Naive thymus-derived CD4-positive, alpha-beta T cell (primary cell): ENCODE data around the gene MAT2A. TPM values are rescaled to one million over a fixed set of nuclear protein-coding genes. Genes with fewer than 3 reads are reported as not detected.
A peak's percentile ranks its signal among the peaks of the same experiment; 100 is the strongest.
"Not testable (repeated sequence)": the region's sequence is repeated elsewhere in the genome, so short reads cannot be mapped to it uniquely, and the experiment has no call there.

ENCODE experiments used
- ATAC-seq: fragments of 150-1000 bp; cut with Tn5 transposase; 2 replicates; pipeline ENCODE4 v1.10.0; 2021; ENCODE audit warnings: mild to moderate bottlenecking, moderate library complexity
- CTCF ChIA-PET: fragments of 350-600 bp; sonication (Branson Sonifier 250); formaldehyde crosslinking; loops from one replicate; lab custom pipeline; 2021; ENCODE audit warnings: antibody characterized with exemption; lab: Charles Lee
- POLR2A ChIA-PET: fragments of 350-600 bp; sonication (Branson Sonifier 250); formaldehyde crosslinking; loops from one replicate; lab custom pipeline; 2021; ENCODE audit warnings: antibody characterized with exemption, inconsistent platforms; lab: Charles Lee
- DNase-seq, 9 donors: peaks; one replicate each; pipeline versions ENCODE4 v3.0.0 to v3.0.0-alpha.2; 2020 to 2022; ENCODE audit warnings: mixed read lengths in 1 of 9
- H3K27ac ChIP-seq: one replicate; pipeline ENCODE4 v1.7.0; 2013; ENCODE audit warnings: mild to moderate bottlenecking, low read depth, low read length, moderate library complexity
- H3K27me3 ChIP-seq, 2 donors: one replicate each; pipeline ENCODE4 v1.7.0; 2013; ENCODE audit warnings: low read length in 2 of 2, mild to moderate bottlenecking in 2 of 2, moderate library complexity in 2 of 2; ENCODE audit not compliant: control insufficient read depth in 2 of 2, insufficient read depth in 2 of 2
- H3K36me3 ChIP-seq, 3 experiments: 1 replicate in 2 of 3; 2 replicates in 1 of 3; pipeline ENCODE4 v1.7.0; 2013; ENCODE audit warnings: low read length in 3 of 3, mild to moderate bottlenecking in 3 of 3, moderate library complexity in 1 of 3; ENCODE audit not compliant: insufficient read depth in 3 of 3, control insufficient read depth in 2 of 3
- H3K4me1 ChIP-seq, 2 donors: one replicate each; pipeline ENCODE4 v1.7.0; 2013; ENCODE audit warnings: low read length in 2 of 2, mild to moderate bottlenecking in 2 of 2, moderate library complexity in 1 of 2; ENCODE audit not compliant: control insufficient read depth in 2 of 2, insufficient read depth in 2 of 2
- H3K4me3 ChIP-seq: 2 replicates; pipeline ENCODE4 v1.7.0; 2013; ENCODE audit warnings: mild to moderate bottlenecking, low read length
- H3K9me3 ChIP-seq, 3 experiments: 1 replicate in 2 of 3; 2 replicates in 1 of 3; pipeline ENCODE4 v1.7.0; 2013; ENCODE audit warnings: low read length in 3 of 3; ENCODE audit not compliant: control insufficient read depth in 2 of 3
- H3K27ac Mint-ChIP-seq, 9 donors: one replicate each; pipeline ENCODE4 v1.8.0; 2020 to 2022; ENCODE audit warnings: mixed read lengths in 9 of 9, mild to moderate bottlenecking in 8 of 9, moderate library complexity in 5 of 9, inconsistent platforms in 2 of 9
- H3K27me3 Mint-ChIP-seq, 5 donors: one replicate each; pipeline ENCODE4 v1.8.0; 2021 to 2022; ENCODE audit warnings: mixed read lengths in 5 of 5, mild to moderate bottlenecking in 1 of 5
- H3K36me3 Mint-ChIP-seq, 5 donors: one replicate each; pipeline ENCODE4 v1.8.0; 2020 to 2022; ENCODE audit warnings: mixed read lengths in 5 of 5, mild to moderate bottlenecking in 3 of 5, inconsistent platforms in 1 of 5
- H3K4me1 Mint-ChIP-seq, 7 donors: one replicate each; pipeline ENCODE4 v1.8.0; 2020 to 2022; ENCODE audit warnings: mixed read lengths in 7 of 7, mild to moderate bottlenecking in 3 of 7, inconsistent platforms in 1 of 7
- H3K4me3 Mint-ChIP-seq, 10 donors: one replicate each; pipeline ENCODE4 v1.8.0; 2020 to 2022; ENCODE audit warnings: mild to moderate bottlenecking in 10 of 10, mixed read lengths in 10 of 10, moderate library complexity in 6 of 10, inconsistent platforms in 2 of 10
- H3K9me3 Mint-ChIP-seq, 11 donors: one replicate each; pipeline ENCODE4 v1.8.0; 2020 to 2022; ENCODE audit warnings: mixed read lengths in 11 of 11, mild to moderate bottlenecking in 4 of 11, inconsistent platforms in 1 of 11, moderate library complexity in 1 of 11
- intact Hi-C, 2 donors: fragments of 100-400 bp; cut with micrococcal nuclease; formaldehyde crosslinking; loops; one replicate each; pipeline ENCODE4 v1.15.1; 2023
- polyA plus RNA-seq, 2 donors: library from polyadenylated mRNA; unstranded; fragments of 300-500 nt; fragmentation: Illumina TruSeq; gene quantifications; one replicate each; pipeline ENCODE4 v1.2.3, GENCODE V29; 2021
- total RNA-seq, 6 experiments: library from RNA in 5 of 6; stranded (reverse) in 5 of 6; gene quantifications; 1 replicate in 5 of 6; 2 replicates in 1 of 6; pipeline ENCODE4 v1.2.3 and lab custom pipeline; 2021 to 2026

The MAT2A gene
- total and polyA plus RNA-seq, 7 experiments from 2014 or later, result 79.8 to 268 (median 127) TPM

DNA sequence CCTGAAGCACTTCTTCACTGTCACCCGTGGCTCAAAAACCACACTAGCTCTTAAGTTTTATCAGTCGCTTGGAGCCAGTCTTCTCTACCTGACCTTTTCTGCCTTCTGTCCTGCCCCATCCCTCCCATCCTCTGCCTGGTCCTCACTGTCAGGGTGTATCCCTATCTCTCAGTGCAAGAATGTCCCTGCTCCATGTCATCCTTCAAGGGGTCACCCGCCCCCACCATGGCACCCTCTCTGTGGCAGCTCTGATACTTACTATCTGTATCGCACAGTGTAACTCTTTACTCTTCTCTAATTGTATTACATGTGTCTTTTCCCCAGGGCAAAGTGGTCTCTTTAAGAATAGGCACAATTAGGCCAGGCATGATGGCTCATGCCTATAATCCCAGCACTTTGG lies 49.7 kb downstream of the MAT2A start:
- intact Hi-C loops, result no loop called here
- POLR2A ChIA-PET, result interaction anchor here (2.1 kb wide), 1 partner anchor 13 kb away, joined by 11 read pairs; no protein-coding TSS in a partner anchor
- Histone ChIP-seq H3K27ac (no peak overlapping the region), H3K27me3 (no peaks in the 10 kb centered on the region), H3K4me3 (no peak overlapping the region), H3K36me3 (no peaks in the 10 kb centered on the region), H3K4me1 (peaks cover 16 to 26% of the 10 kb centered on the region in 2 donors), H3K9me3 (no peaks in the 10 kb centered on the region)
- Mint-ChIP-seq H3K4me3 (peak overlapping the region in 2 of 10 donors; percentile 32 to 51), H3K27ac (peak overlapping the region in 6 of 9 donors; percentile 15 to 60 (median 40)), H3K4me1 (peaks cover 37 to 60% (median 48%) of the 10 kb centered on the region in 7 donors), H3K9me3 (peaks cover 0 to 2% (median 0%) of the 10 kb centered on the region in 11 donors), H3K27me3 (no peaks in the 10 kb centered on the region), H3K36me3 (peaks cover 0 to 4% (median 0%) of the 10 kb centered on the region in 5 donors)
- CTCF ChIA-PET, result no interaction called here
- DNase-seq (no peak), ATAC-seq (no peak)

DNA sequence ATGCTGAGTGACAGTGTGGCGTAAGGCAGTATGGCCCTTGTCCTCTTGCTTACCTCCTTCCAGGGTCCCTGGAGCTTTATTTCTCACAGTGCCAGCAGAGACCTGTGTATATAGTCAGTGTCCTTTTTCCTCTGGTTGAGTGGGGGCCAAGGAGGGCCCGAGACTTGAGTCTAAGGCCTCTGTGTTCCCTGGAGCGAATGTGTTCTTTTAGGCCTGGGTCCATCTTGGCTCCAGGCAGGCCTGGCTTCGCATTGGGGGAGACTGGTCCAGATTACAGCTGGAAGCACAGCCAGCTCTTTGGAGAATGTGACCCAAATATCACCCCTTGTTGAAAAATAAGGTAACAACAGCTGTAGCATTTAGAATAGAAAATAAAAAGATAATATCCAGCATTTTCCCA lies 50.2 kb downstream of the MAT2A start:
- H3K4me3 ChIP-seq, result no peak overlapping the region
- H3K27ac Mint-ChIP-seq, result peak overlapping the region in 4 of 9 donors; percentile 15 to 54 (median 40)
- H3K9me3 Mint-ChIP-seq, result peaks cover 0 to 2% (median 0%) of the 10 kb centered on the region in 11 donors
- no peak for DNase-seq
- intact Hi-C loops, result no loop called here
- ATAC-seq, result no peak
- peaks cover 12 to 24% of the 10 kb centered on the region in 2 donors for H3K4me1 ChIP-seq
- no peaks in the 10 kb centered on the region for H3K36me3 ChIP-seq
- peaks cover 37 to 60% (median 47%) of the 10 kb centered on the region in 7 donors for H3K4me1 Mint-ChIP-seq
- ChIA-PET POLR2A (interaction anchor here (0.8 to 2.1 kb wide), 2 partner anchors 9 to 12 kb away, joined by 3 to 11 read pairs; no protein-coding TSS in a partner anchor), CTCF (no interaction called here)
- no peaks in the 10 kb centered on the region for H3K27me3 Mint-ChIP-seq
- H3K4me3 Mint-ChIP-seq, result peak overlapping the region in 1 of 10 donors; percentile 32
- peaks cover 0 to 4% (median 0%) of the 10 kb centered on the region in 5 donors for H3K36me3 Mint-ChIP-seq
- H3K27ac ChIP-seq, result no peak overlapping the region
- H3K27me3 ChIP-seq, result no peaks in the 10 kb centered on the region
- no peaks in the 10 kb centered on the region for H3K9me3 ChIP-seq

GRCh38 chr2:85589982-85590791 lies 51.2 kb downstream of the MAT2A start:
- H3K9me3 Mint-ChIP-seq, result peaks cover 0 to 2% (median 0%) of the 10 kb centered on the region in 11 donors
- CTCF ChIA-PET, result interaction anchor here (0.6 kb wide), 1 partner anchor 791 kb away, joined by 3 read pairs; no protein-coding TSS in a partner anchor
- Histone ChIP-seq H3K27ac (no peak overlapping the region), H3K36me3 (no peaks in the 10 kb centered on the region), H3K4me3 (no peak overlapping the region), H3K9me3 (no peaks in the 10 kb centered on the region), H3K4me1 (peaks cover 14 to 26% of the 10 kb centered on the region in 2 donors), H3K27me3 (no peaks in the 10 kb centered on the region)
- intact Hi-C loops, result no loop called here
- POLR2A ChIA-PET, result interaction anchor here (0.8 to 2.1 kb wide), 8 partner anchors 11 to 29 kb away, joined by 3 to 11 read pairs (median 4); partner anchors contain the start of genes C2orf68, GGCX and TMEM150A
- peaks cover 0 to 4% (median 0%) of the 10 kb centered on the region in 5 donors for H3K36me3 Mint-ChIP-seq
- peak overlapping the region in 5 of 9 donors; percentile 17 to 59 (median 23) for H3K27ac Mint-ChIP-seq
- H3K27me3 Mint-ChIP-seq, result no peaks in the 10 kb centered on the region
- no peak for DNase-seq
- ATAC-seq, result no peak
- peaks cover 39 to 65% (median 49%) of the 10 kb centered on the region in 7 donors for H3K4me1 Mint-ChIP-seq
- H3K4me3 Mint-ChIP-seq, result peak overlapping the region in 1 of 10 donors; percentile 69

- H3K9me3 ChIP-seq, result no peaks in the 10 kb centered on the region
- no peaks in the 10 kb centered on the region for H3K36me3 ChIP-seq
- peak overlapping the region in 4 of 9 donors; percentile 23 to 46 (median 37) for H3K27ac Mint-ChIP-seq
- peaks cover 0 to 6% (median 0%) of the 10 kb centered on the region in 5 donors for H3K36me3 Mint-ChIP-seq
- no peak overlapping the region for H3K27ac ChIP-seq
- POLR2A ChIA-PET, result interaction anchor here (0.6 to 1.6 kb wide), 7 partner anchors 10 to 30 kb away, joined by 3 to 5 read pairs (median 3); partner anchors contain the start of genes C2orf68, GGCX and TMEM150A
- H3K9me3 Mint-ChIP-seq, result peaks cover 0 to 2% (median 0%) of the 10 kb centered on the region in 11 donors
- DNase-seq, result no peak
- H3K27me3 Mint-ChIP-seq, result no peaks in the 10 kb centered on the region
- CTCF ChIA-PET, result interaction anchor here (0.6 kb wide), 1 partner anchor 792 kb away, joined by 3 read pairs; no protein-coding TSS in a partner anchor
- peaks cover 38 to 65% (median 47%) of the 10 kb centered on the region in 7 donors for H3K4me1 Mint-ChIP-seq
- H3K27me3 ChIP-seq, result no peaks in the 10 kb centered on the region
- intact Hi-C loops, result no loop called here
- peaks cover 7 to 18% of the 10 kb centered on the region in 2 donors for H3K4me1 ChIP-seq
- H3K4me3 Mint-ChIP-seq, result no peak overlapping the region
- H3K4me3 ChIP-seq, result no peak overlapping the region
- ATAC-seq, result no peak
These were observed 52.0 kb downstream of the MAT2A start for GRCh38 chr2:85590950-85591349.

DNA sequence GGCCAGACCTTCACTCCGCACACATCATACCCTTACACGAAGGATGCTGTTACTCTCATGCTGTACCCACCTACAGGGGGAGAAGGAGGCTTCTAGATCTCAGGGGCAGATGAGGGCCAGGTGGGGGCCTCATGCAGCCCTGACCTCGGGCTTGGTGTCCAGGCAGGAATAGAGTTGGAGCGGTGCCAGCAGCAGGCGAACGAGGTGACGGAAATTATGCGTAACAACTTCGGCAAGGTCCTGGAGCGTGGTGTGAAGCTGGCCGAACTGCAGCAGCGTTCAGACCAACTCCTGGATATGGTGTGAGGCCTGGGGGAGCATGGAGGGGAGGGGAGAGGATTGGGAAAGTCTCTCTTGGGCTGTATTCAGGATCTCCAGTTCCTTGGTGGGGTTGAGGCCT lies 52.6 kb downstream of the MAT2A start:
- Histone ChIP-seq H3K4me3 (no peak overlapping the region), H3K27me3 (no peaks in the 10 kb centered on the region), H3K9me3 (no peaks in the 10 kb centered on the region), H3K36me3 (no peaks in the 10 kb centered on the region), H3K4me1 (peaks cover 12 to 21% of the 10 kb centered on the region in 2 donors), H3K27ac (no peak overlapping the region)
- peaks cover 0 to 6% (median 0%) of the 10 kb centered on the region in 5 donors for H3K36me3 Mint-ChIP-seq
- no peaks in the 10 kb centered on the region for H3K27me3 Mint-ChIP-seq
- DNase-seq (no peak), ATAC-seq (no peak)
- CTCF ChIA-PET, result no interaction called here
- intact Hi-C loops, result no loop called here
- H3K27ac Mint-ChIP-seq, result peak overlapping the region in 3 of 9 donors; percentile 38 to 70 (median 69)
- H3K4me1 Mint-ChIP-seq, result peaks cover 36 to 66% (median 50%) of the 10 kb centered on the region in 7 donors
- POLR2A ChIA-PET, result interaction anchor here (1.0 to 1.6 kb wide), 6 partner anchors 10 to 30 kb away, joined by 3 to 5 read pairs (median 4); partner anchors contain the start of genes C2orf68, GGCX and TMEM150A
- no peak overlapping the region for H3K4me3 Mint-ChIP-seq
- peaks cover 0 to 2% (median 0%) of the 10 kb centered on the region in 11 donors for H3K9me3 Mint-ChIP-seq

- CTCF ChIA-PET, H3K36me3 ChIP-seq, H3K9me3 Mint-ChIP-seq, ATAC-seq, H3K27me3 ChIP-seq, H3K27me3 Mint-ChIP-seq, H3K36me3 Mint-ChIP-seq, intact Hi-C loops, H3K27ac ChIP-seq, H3K9me3 ChIP-seq, DNase-seq, H3K4me3 ChIP-seq: not testable (repeated sequence)
- peaks cover 15 to 25% of the 10 kb centered on the region in 2 donors for H3K4me1 ChIP-seq
- peaks cover 35 to 66% (median 52%) of the 10 kb centered on the region in 7 donors for H3K4me1 Mint-ChIP-seq
- H3K27ac Mint-ChIP-seq, result peak overlapping the region in 2 of 9 donors; percentile 66 to 71
- POLR2A ChIA-PET, result interaction anchor here (1.0 to 5.3 kb wide), 4 partner anchors 7 to 31 kb away, joined by 3 to 85 read pairs (median 15); partner anchors contain the start of genes GGCX, USP39 and VAMP5
- H3K4me3 Mint-ChIP-seq, result peak overlapping the region in 1 of 10 donors; percentile 34
These were observed 53.3 kb downstream of the MAT2A start for GRCh38 chr2:85592299-85592698.
